ENCODE data around the gene MRPS10.
"Not testable (repeated sequence)": the region's sequence is repeated elsewhere in the genome, so short reads cannot be mapped to it uniquely, and the experiment has no call there.

MRPS10 gene

DNA sequence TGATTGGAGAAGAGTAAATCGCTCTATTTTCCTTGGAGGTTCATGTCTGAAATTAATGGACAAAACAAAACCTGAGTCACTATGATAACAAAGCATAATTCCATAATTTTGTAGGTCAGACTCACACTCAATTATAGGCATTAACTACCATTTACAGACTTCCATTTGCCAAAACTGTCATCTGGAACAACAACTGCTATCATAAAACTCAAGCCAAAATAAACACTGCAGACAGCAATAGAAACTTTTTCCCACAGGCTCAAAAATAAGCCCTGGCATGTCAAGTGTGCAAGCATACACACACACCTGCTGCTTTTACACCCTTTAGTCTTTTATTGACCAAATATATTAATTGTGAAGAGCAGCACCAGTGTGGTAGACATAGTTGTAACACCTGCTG, 7.1 kb downstream of the MRPS10 start:
- peaks cover 39% of the 10 kb centered on the region for H3K36me3 ChIP-seq (ENCODE audit: insufficient read depth, low read length)
- H3K4me1 ChIP-seq (ENCODE audit: control insufficient read depth, insufficient read depth, low read length, unreplicated experiment): peaks cover 10% of the 10 kb centered on the region
- no peak overlapping the region for H2AFZ ChIP-seq (ENCODE audit: low read length, unreplicated experiment)
- 0 out of 2 replicates have a peak overlapping the region, but pooled peaks have one; percentile 20 for H3K27ac ChIP-seq (ENCODE audit: low read depth, low read length)
- H3K27me3 ChIP-seq (ENCODE audit: insufficient read depth, low read length): no peaks in the 10 kb centered on the region
- peaks cover 13% of the 10 kb centered on the region for H3K79me2 ChIP-seq (ENCODE audit: control insufficient read depth, insufficient read depth, low read length, unreplicated experiment)
- H3K4me3 ChIP-seq (ENCODE audit: low read depth, low read length): no peak overlapping the region

DNA sequence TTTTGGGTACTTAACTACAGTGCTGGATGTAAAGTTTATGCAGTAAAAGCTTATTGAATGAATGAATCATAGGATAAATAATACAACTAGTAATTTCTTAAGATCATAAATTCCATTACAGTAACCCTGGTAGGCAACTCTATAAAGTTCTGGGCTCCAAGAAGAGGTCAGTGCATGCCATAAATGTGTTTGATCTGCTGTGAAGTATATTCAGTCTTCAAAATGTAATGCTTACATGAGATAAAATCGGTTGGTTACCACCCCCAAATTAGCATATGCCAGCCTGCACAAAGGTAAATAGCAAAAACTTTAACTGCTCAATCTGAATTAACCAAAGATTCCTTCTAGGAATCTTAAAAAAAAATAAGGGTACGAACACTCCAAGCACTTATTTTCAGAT, 10.1 kb downstream of the MRPS10 start:
- H3K36me3 ChIP-seq (ENCODE audit: insufficient read depth, low read length): peaks cover 33% of the 10 kb centered on the region
- H2AFZ ChIP-seq (ENCODE audit: low read length, unreplicated experiment); H3K79me2 ChIP-seq (ENCODE audit: control insufficient read depth, insufficient read depth, low read length, unreplicated experiment); H3K27me3 ChIP-seq (ENCODE audit: insufficient read depth, low read length); H3K4me3 ChIP-seq (ENCODE audit: low read depth, low read length); H3K27ac ChIP-seq (ENCODE audit: low read depth, low read length): not testable (repeated sequence)
- H3K4me1 ChIP-seq (ENCODE audit: control insufficient read depth, insufficient read depth, low read length, unreplicated experiment): peaks cover 17% of the 10 kb centered on the region

DNA sequence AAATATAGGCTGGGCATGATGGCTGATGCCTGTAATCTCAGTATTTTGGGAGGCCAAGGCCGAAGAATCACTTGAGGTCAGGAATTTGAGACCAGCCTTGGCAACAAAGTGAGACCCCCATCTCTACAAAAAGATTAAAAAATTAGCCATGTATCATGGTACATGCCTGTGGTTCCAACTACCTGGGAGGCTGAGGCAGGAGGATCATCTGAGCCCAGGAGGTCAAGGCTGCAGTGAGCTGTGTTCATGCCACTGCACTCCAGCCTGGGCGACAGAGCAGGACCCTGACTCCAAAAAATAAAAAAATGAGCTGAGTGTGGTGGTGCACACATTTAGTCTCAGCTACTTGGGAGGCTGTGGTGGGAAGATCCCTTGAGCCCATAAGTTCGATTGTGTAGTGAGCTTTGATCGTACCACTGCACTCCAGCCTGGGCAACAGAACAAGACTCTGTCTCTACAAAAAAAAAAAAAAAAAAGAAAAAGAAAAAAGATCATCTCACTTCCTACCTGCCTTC, 12.8 kb downstream of the MRPS10 start:
- no peaks in the 10 kb centered on the region for H3K27me3 ChIP-seq (ENCODE audit: insufficient read depth, low read length)
- H3K4me1 ChIP-seq (ENCODE audit: control insufficient read depth, insufficient read depth, low read length, unreplicated experiment): peaks cover 18% of the 10 kb centered on the region
- H3K79me2 ChIP-seq (ENCODE audit: control insufficient read depth, insufficient read depth, low read length, unreplicated experiment): no peaks in the 10 kb centered on the region
- H3K4me3 ChIP-seq (ENCODE audit: low read depth, low read length): no peak overlapping the region
- H3K27ac ChIP-seq (ENCODE audit: low read depth, low read length): no peak overlapping the region
- H3K36me3 ChIP-seq (ENCODE audit: insufficient read depth, low read length): peaks cover 15% of the 10 kb centered on the region
- no peak overlapping the region for H2AFZ ChIP-seq (ENCODE audit: low read length, unreplicated experiment)

DNA sequence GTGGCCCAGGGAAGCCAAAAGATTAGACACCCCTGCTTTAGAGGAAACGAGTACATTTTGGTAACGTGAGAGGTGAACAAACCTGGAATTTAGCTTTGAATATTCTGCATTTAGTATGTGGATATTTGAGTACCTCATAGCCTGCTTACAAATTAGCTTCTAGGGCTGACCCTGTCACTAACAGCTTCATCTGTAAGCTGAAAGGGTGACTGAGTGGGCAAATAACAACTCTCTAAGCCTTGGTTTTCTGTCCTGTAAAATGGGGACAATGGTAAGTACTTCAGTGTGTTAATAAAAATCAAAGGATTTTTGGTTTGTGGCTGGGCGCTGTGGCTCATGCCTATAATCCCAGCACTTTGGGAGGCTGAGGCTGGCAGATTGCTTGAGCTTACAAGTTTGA, 14.5 kb downstream of the MRPS10 start:
- Histone ChIP-seq H3K27ac (ENCODE audit: low read depth, low read length) (no peak overlapping the region), H3K4me3 (ENCODE audit: low read depth, low read length) (no peak overlapping the region), H3K4me1 (ENCODE audit: control insufficient read depth, insufficient read depth, low read length, unreplicated experiment) (peaks cover 27% of the 10 kb centered on the region), H3K27me3 (ENCODE audit: insufficient read depth, low read length) (no peaks in the 10 kb centered on the region), H3K36me3 (ENCODE audit: insufficient read depth, low read length) (peaks cover 6% of the 10 kb centered on the region; the same call in 1 of the 2 replicates), H3K79me2 (ENCODE audit: control insufficient read depth, insufficient read depth, low read length, unreplicated experiment) (no peaks in the 10 kb centered on the region), H2AFZ (ENCODE audit: low read length, unreplicated experiment) (no peak overlapping the region)

DNA sequence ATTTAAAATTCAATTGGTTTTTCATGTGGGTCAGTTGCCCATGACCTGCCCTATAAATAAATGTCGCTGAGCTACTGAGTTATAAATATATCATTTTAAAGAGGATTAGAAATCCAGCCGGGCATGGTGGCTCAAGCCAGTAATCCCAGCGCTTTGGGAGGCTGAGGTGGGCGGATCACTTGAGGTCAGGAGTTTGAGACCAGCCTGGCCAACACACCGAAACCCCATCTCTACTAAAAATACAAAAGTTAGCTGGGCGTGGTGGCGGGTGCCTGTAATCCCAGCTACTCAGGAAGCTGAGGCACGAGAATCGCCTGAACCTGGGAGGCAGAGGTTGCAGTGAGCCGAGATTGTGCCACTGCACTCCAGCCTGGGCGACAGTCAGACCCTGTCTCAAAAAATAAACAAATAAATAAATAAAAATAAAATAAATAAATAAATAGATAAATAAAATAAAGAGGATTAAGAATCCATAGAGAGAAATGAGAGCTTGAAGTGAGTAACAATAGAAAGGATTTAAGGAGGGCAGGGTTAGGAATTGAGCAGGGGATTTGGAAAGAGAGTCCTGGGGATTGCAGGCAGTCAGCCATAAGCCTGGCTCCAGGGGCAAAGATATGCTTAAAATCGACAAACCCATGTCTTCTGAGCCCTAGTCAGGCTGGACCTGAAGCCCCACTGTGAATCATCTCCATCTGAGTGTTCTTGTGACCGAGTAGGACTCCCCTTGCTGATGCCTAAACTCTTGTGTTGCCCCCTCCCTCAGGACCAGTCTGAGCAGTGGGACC, 15.3 kb downstream of the MRPS10 start:
- H3K4me3 ChIP-seq (ENCODE audit: low read depth, low read length); H2AFZ ChIP-seq (ENCODE audit: low read length, unreplicated experiment); H3K27me3 ChIP-seq (ENCODE audit: insufficient read depth, low read length); H3K36me3 ChIP-seq (ENCODE audit: insufficient read depth, low read length); H3K27ac ChIP-seq (ENCODE audit: low read depth, low read length); H3K79me2 ChIP-seq (ENCODE audit: control insufficient read depth, insufficient read depth, low read length, unreplicated experiment): not testable (repeated sequence)
- peaks cover 36% of the 10 kb centered on the region for H3K4me1 ChIP-seq (ENCODE audit: control insufficient read depth, insufficient read depth, low read length, unreplicated experiment)

DNA sequence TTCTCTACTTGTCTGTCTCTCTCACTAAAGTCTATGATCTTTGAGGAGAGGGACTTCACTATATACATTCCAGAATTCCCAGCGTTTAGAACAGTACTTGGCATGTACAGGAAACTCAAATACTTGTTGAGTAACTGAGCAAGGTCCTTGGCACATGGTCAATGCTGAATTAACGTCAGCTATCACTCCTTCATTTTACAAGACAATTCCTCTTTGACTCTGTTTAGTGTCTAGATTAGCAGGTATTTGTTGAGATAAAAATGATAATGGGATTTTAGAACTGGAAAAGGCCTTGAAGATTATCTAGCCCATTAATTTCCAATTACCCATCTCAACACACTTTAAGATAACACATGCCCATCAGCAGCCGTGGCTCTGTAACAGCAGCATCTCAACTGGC, 16.3 kb downstream of the MRPS10 start:
- no peaks in the 10 kb centered on the region for H3K79me2 ChIP-seq (ENCODE audit: control insufficient read depth, insufficient read depth, low read length, unreplicated experiment)
- 0 out of 2 replicates have a peak, but pooled peaks cover 3% of the 10 kb centered on the region for H3K36me3 ChIP-seq (ENCODE audit: insufficient read depth, low read length)
- no peaks in the 10 kb centered on the region for H3K27me3 ChIP-seq (ENCODE audit: insufficient read depth, low read length)
- no peak overlapping the region for H3K4me3 ChIP-seq (ENCODE audit: low read depth, low read length)
- H3K27ac ChIP-seq (ENCODE audit: low read depth, low read length): no peak overlapping the region
- peaks cover 37% of the 10 kb centered on the region for H3K4me1 ChIP-seq (ENCODE audit: control insufficient read depth, insufficient read depth, low read length, unreplicated experiment)
- H2AFZ ChIP-seq (ENCODE audit: low read length, unreplicated experiment): no peak overlapping the region

DNA sequence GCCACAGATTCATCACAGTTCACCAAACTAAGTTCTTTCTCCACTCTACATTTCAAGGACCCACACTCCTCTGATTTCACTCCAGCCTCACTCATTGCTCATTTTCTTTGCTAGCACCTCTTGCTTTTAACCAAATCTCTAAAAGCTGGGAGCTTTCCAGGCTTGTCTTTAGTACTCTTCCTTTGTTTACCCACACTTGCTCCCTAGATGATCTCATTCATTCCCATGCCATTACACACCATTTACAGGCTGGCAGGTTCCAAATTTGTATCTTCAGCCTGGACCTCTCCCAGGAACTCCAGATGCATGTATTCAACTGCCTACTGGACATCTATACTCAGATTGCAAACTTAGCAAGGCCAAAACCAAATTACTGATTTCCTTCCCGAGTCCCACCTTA, 17.6 kb downstream of the MRPS10 start:
- no peaks in the 10 kb centered on the region for H3K36me3 ChIP-seq (ENCODE audit: insufficient read depth, low read length)
- H3K4me3 ChIP-seq (ENCODE audit: low read depth, low read length): no peak overlapping the region
- H3K79me2 ChIP-seq (ENCODE audit: control insufficient read depth, insufficient read depth, low read length, unreplicated experiment): no peaks in the 10 kb centered on the region
- H3K4me1 ChIP-seq (ENCODE audit: control insufficient read depth, insufficient read depth, low read length, unreplicated experiment): peaks cover 37% of the 10 kb centered on the region
- no peak overlapping the region for H2AFZ ChIP-seq (ENCODE audit: low read length, unreplicated experiment)
- H3K27ac ChIP-seq (ENCODE audit: low read depth, low read length): peak overlapping the region; percentile 39
- H3K27me3 ChIP-seq (ENCODE audit: insufficient read depth, low read length): no peaks in the 10 kb centered on the region

DNA sequence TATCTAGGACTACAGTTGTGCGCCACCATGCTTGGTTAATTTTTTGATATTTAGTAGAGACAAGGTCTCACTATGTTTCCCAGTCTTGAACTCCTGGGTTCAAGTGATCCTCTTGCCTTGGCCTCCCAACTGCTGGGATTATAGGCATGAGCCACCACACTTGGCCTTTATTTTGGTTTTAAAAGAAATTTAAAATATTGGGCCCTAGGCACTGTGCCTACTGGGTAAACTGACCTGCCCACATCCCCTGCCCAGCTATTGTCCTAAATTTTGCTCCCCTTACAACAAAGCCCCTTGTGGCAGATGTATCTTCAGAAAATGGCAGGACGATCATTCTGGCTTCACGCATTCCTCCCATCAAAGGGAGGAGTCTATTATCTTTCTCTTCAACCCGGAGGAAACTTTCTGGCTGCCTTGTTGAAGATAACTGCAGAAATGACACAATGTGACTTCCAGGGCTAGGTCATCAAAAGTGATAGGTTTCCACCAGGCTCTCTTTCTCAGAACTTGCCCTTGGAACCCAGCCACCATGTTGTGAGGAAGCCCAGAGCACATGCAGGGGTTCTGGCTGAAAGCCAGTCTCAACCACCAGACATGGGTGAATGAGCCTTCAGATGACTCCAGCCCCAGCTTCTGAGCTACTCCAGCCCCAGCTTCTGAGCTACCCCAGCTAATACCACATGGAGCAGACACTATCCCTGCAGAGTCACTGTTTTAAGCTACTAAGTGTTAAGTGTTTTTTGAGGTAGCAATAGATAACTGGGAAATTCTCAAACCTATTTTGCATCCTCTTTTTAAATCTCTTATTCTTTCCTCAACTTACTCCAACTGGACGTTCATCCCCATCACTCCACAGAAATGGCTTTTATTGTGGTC, 18.3 kb downstream of the MRPS10 start:
- no peaks in the 10 kb centered on the region for H3K36me3 ChIP-seq (ENCODE audit: insufficient read depth, low read length)
- H2AFZ ChIP-seq (ENCODE audit: low read length, unreplicated experiment): no peak overlapping the region
- H3K4me3 ChIP-seq (ENCODE audit: low read depth, low read length): no peak overlapping the region
- no peaks in the 10 kb centered on the region for H3K27me3 ChIP-seq (ENCODE audit: insufficient read depth, low read length)
- peaks cover 32% of the 10 kb centered on the region for H3K4me1 ChIP-seq (ENCODE audit: control insufficient read depth, insufficient read depth, low read length, unreplicated experiment)
- no peaks in the 10 kb centered on the region for H3K79me2 ChIP-seq (ENCODE audit: control insufficient read depth, insufficient read depth, low read length, unreplicated experiment)
- peak overlapping the region; percentile 39 for H3K27ac ChIP-seq (ENCODE audit: low read depth, low read length)

DNA sequence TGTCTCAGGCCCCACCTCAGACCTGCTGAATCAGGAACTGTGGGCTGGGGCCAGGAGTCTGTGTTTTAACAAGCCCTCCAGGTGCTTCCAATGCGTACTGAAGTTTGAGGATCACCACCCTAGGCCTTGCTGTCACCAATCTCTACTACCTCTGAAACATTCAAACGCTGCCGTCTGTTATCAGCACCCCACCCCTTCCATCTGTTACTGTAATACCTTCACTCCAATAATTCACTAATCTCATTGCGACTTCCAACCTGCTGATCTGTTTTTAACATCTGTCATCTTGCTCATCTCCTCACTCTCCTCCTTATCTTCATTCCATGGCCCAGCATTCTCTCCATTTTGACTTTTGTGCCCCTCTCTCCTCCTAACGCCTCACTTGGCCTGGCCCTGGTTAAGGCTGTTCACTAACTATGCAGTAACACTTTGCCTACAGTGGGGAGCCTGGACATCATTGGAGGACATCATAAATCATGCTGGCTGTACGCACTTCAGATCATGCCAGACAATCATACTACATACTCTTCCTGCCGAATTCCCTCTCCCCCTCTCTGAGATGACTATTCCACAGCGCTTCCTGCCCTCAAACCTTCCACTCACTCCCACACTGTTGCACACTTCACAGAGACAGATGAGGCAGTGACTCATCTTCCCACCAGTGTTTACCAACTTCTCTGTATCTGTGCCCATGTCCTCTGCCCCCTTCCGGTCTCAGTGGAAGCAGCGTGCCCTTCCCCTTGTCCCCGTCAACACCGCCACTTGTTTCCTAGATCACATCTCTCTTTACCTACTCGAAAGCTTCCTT, 19.9 kb downstream of the MRPS10 start:
- H3K36me3 ChIP-seq (ENCODE audit: insufficient read depth, low read length): no peaks in the 10 kb centered on the region
- no peaks in the 10 kb centered on the region for H3K79me2 ChIP-seq (ENCODE audit: control insufficient read depth, insufficient read depth, low read length, unreplicated experiment)
- no peak overlapping the region for H2AFZ ChIP-seq (ENCODE audit: low read length, unreplicated experiment)
- no peaks in the 10 kb centered on the region for H3K27me3 ChIP-seq (ENCODE audit: insufficient read depth, low read length)
- H3K27ac ChIP-seq (ENCODE audit: low read depth, low read length): 0 out of 2 replicates have a peak overlapping the region, but pooled peaks have one; percentile 13
- no peak overlapping the region for H3K4me3 ChIP-seq (ENCODE audit: low read depth, low read length)
- peaks cover 31% of the 10 kb centered on the region for H3K4me1 ChIP-seq (ENCODE audit: control insufficient read depth, insufficient read depth, low read length, unreplicated experiment)

DNA sequence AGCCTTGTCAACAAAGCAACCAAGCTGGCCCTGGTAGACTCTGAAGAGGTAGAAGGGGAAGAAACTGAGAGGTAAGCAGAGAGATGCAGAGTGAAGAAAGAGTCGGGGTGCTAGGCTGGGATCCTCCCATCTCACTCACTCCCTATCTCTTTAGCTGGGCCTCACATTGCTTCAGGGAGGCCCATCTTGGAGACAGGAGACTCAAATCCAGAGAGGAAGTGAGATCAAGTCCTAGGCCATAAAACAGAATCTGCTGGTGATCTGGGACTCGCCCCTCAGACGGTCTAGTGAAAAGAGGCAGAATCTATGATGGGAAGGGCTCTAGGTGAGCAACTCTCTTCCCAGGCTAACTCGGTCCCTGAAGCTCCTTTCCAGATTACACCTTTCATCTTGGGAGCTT, 22.2 kb downstream of the MRPS10 start:
- peaks cover 28% of the 10 kb centered on the region for H3K4me1 ChIP-seq (ENCODE audit: control insufficient read depth, insufficient read depth, low read length, unreplicated experiment)
- H2AFZ ChIP-seq (ENCODE audit: low read length, unreplicated experiment): no peak overlapping the region
- H3K79me2 ChIP-seq (ENCODE audit: control insufficient read depth, insufficient read depth, low read length, unreplicated experiment): no peaks in the 10 kb centered on the region
- no peaks in the 10 kb centered on the region for H3K27me3 ChIP-seq (ENCODE audit: insufficient read depth, low read length)
- H3K27ac ChIP-seq (ENCODE audit: low read depth, low read length): no peak overlapping the region
- no peak overlapping the region for H3K4me3 ChIP-seq (ENCODE audit: low read depth, low read length)
- H3K36me3 ChIP-seq (ENCODE audit: insufficient read depth, low read length): no peaks in the 10 kb centered on the region
